ENCODE measurements around the gene ZNF441.
A peak's percentile ranks its signal among the peaks of the same experiment; 100 is the strongest.
"Not testable (repeated sequence)": the region's sequence is repeated elsewhere in the genome, so short reads cannot be mapped to it uniquely, and the experiment has no call there.

Gene ZNF441

DNA sequence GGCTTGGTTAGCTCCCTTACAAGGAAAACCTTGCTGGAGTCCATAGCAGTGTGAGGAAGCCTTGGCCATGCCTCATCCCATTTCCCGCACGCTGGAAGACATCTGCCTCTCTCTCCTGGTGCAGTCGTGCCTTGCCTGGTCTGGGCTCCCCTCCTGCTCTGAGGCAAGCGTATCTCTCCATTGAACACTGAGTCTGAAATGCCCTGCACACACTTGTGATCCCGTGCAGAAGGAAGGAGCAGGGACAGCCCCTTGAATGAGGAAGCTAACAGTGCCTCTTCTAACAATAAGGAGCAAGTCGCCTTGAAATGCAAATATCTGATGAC, 46.9 kb downstream of the ZNF441 start:
- no peak overlapping the region for H3K27ac ChIP-seq (ENCODE audit: low read depth, low read length)

DNA sequence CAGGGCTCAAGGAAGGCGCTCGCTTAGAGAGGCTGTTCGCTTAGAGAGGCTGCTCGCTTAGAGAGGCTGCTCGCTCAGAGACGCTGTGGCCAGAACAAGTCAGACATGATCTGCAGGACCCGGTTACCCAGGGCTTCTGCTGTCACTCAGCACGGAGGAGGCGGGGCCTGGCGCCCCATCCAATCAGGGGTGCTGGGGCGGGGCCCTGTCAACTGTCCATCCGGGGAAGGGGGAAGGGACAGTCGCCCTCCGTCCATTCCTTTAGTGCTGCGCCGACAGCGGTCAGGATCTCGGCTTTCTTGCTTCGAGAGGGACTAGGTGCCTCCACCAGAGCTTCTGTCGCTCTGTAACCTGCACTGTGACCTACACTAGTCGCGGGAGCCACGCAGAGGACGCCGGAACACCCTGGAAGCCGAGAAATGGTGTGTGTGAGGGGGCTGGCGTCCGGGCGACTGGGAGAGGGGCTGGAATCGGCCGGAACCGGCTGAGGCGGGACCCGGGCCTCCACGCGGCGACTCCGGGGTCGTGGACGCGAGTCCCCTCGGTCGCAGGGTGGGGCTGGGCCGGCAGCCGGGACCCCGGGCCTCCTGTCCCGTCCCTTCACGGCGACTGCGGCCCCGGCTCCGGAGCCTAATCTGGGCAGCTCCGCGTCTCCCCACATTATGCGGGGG, 47.4 kb downstream of the ZNF441 start, which contains the start of gene ZNF440:
ZNF440 (plus strand) TSS at position 245 of the 671 bp plus-strand sequence; CDS start at position 420, 175 bp downstream.
- Histone ChIP-seq H3K27ac (ENCODE audit: low read depth, low read length) (no peak within 1 kb of the TSS), H3K4me3 (ENCODE audit: low read depth, low read length) (peak within 1 kb of the TSS; percentile 83), H3K27me3 (ENCODE audit: control insufficient read depth, insufficient read depth, low read length) (peaks cover 13% of the 10 kb centered on the region; the same call in 1 of the 2 replicates), H3K4me1 (ENCODE audit: control insufficient read depth, insufficient read depth, low read length) (no peaks in the 10 kb centered on the region), H3K9ac (ENCODE audit: low read length) (no peak within 1 kb of the TSS), H3K36me3 (ENCODE audit: control insufficient read depth, insufficient read depth, low read length) (no peaks in the 10 kb centered on the region), H3K9me3 (ENCODE audit: control insufficient read depth, insufficient read depth, low read depth, low read length) (peaks cover 38% of the 10 kb centered on the region)

More for the DNA sequence above, 46.9 kb downstream of the ZNF441 start:
- Histone ChIP-seq H3K4me1 (ENCODE audit: control insufficient read depth, insufficient read depth, low read length) (no peaks in the 10 kb centered on the region), H3K36me3 (ENCODE audit: control insufficient read depth, insufficient read depth, low read length) (no peaks in the 10 kb centered on the region), H3K9ac (ENCODE audit: low read length) (no peak overlapping the region), H3K9me3 (ENCODE audit: control insufficient read depth, insufficient read depth, low read depth, low read length) (peaks cover 43% of the 10 kb centered on the region), H3K4me3 (ENCODE audit: low read depth, low read length) (peak overlapping the region; percentile 83), H3K27me3 (ENCODE audit: control insufficient read depth, insufficient read depth, low read length) (peaks cover 13% of the 10 kb centered on the region; the same call in 1 of the 2 replicates)

DNA sequence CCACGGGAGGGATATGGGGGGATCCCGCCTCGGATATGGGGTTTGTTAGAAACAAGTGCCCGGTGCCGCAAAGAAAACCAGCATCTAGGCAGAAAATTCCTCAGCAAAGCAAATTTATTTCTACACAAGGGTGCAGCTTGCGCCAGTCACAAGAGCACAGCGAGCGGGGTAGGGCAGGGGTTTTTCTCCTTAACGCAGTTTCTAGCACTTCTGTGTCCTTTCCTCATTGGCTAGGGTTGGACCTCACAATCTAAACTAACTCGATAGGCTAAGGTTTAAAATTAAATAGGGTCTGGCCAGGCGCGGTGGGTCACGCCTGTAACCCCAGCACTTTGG, 47.9 kb downstream of the ZNF441 start:
- Histone ChIP-seq H3K27ac (ENCODE audit: low read depth, low read length) (no peak overlapping the region), H3K36me3 (ENCODE audit: control insufficient read depth, insufficient read depth, low read length) (no peaks in the 10 kb centered on the region), H3K4me3 (ENCODE audit: low read depth, low read length) (peak overlapping the region; percentile 83; the same call in 1 of the 2 replicates), H3K27me3 (ENCODE audit: control insufficient read depth, insufficient read depth, low read length) (peaks cover 13% of the 10 kb centered on the region; the same call in 1 of the 2 replicates), H3K9me3 (ENCODE audit: control insufficient read depth, insufficient read depth, low read depth, low read length) (peaks cover 33% of the 10 kb centered on the region), H3K9ac (ENCODE audit: low read length) (no peak overlapping the region), H3K4me1 (ENCODE audit: control insufficient read depth, insufficient read depth, low read length) (no peaks in the 10 kb centered on the region)

DNA sequence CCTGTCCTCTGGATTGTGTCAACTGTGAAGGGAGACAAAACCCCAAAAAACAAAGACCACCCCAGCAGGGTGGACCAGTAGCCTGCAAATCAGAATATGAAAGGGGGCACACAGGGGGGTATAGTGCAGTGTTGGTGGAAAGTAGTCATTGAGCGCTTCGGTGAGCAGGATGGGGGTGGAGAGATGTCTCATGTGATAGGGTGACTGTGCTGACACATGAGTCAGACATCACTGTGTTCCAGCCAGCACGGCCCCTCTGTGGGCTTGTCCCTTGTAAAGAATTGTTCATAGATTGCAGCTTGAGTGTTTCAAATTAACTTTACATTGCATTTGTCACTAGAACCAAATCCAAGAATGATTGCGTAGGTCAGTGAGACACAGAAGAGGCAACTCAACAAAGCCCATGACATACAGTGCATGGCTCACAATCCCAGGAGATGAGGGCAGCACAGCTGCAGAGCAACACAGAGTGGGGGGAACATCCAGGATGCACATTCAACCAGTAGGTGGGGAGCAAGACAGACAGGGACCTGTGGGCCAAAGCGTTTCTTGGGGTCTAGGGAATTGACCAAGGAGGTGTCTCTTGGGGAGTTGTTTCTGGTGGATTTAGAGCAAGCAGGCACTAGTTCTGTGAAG, 54.8 kb downstream of the ZNF441 start:
- H3K27ac ChIP-seq (ENCODE audit: low read depth, low read length) = no peak overlapping the region
- H3K27me3 ChIP-seq (ENCODE audit: control insufficient read depth, insufficient read depth, low read length) = no peaks in the 10 kb centered on the region
- no peak overlapping the region for H3K9ac ChIP-seq (ENCODE audit: low read length)
- H3K9me3 ChIP-seq (ENCODE audit: control insufficient read depth, insufficient read depth, low read depth, low read length) = peaks cover 39% of the 10 kb centered on the region
- no peaks in the 10 kb centered on the region for H3K36me3 ChIP-seq (ENCODE audit: control insufficient read depth, insufficient read depth, low read length)
- no peaks in the 10 kb centered on the region for H3K4me1 ChIP-seq (ENCODE audit: control insufficient read depth, insufficient read depth, low read length)
- H3K4me3 ChIP-seq (ENCODE audit: low read depth, low read length) = no peak overlapping the region

DNA sequence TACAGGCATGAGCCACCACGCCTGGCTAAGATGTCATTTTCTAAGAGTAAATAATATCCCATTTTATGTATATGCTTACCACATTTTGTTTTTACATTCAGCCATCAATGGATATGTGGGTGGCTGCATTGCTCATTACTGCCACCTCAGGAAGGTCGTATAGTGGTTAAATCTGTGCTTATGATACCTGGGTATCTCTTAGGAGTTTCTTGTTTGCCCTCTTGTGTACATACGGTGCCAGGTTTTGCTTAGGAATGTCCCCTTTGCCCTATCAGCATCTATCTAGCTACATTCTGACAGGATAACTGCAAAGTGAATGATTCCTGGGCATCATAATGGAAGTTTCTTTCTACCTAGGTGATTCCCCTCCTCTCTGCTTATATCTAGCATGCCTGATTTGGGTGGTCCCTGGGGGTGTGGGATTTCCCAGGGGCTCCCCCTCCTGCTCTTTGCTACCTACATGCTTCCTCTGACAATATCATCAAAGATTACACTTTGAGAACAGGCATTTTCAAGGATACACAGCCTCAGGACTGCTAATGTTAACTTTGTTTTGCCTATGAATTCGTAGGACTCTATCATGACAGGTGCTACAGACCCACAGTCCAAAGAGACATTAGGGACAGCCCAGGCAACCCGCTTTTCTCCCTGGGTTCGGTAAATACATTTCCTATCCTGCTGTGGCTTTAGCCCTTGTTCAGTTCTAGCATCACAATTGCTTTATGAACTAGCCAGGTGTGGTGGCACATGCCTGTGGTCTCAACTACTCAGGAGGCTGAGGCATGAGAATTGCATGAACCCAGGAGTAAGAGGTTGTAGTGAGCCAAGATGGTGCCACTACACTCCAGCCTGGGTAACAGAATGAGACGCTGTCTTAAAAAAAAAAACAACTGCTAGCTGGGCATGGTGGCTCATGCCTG, 62.4 kb downstream of the ZNF441 start:
- not testable (repeated sequence) for H3K27ac ChIP-seq (ENCODE audit: low read depth, low read length); H3K4me1 ChIP-seq (ENCODE audit: control insufficient read depth, insufficient read depth, low read length); H3K4me3 ChIP-seq (ENCODE audit: low read depth, low read length); H3K9ac ChIP-seq (ENCODE audit: low read length); H3K27me3 ChIP-seq (ENCODE audit: control insufficient read depth, insufficient read depth, low read length)
- peaks cover 67% of the 10 kb centered on the region for H3K9me3 ChIP-seq (ENCODE audit: control insufficient read depth, insufficient read depth, low read depth, low read length)
- H3K36me3 ChIP-seq (ENCODE audit: control insufficient read depth, insufficient read depth, low read length) = peaks cover 11% of the 10 kb centered on the region; the same call in 1 of the 2 replicates

DNA sequence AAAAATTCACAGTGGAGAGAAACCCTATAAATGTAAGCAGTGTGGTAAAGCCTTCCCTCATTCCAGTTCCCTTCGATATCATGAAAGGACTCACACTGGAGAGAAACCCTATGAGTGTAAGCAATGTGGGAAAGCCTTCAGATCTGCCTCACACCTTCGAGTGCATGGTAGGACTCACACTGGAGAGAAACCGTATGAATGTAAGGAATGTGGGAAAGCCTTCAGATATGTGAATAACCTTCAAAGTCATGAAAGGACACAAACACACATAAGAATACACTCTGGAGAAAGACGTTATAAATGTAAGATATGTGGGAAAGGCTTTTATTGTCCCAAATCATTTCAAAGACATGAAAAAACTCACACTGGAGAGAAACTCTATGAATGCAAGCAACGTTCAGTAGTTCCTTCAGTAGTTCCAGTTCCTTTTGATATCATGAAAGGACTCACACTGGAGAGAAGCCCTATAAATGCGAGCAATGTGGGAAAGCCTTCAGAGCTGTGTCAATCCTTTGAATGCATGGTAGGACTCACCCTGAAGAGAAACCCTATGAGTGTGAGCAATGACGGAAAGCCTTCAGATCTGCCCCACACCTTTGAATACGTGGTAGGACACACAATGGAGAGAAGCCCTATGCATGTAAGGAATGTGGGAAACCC, 65.6 kb downstream of the ZNF441 start:
- H3K9me3 ChIP-seq (ENCODE audit: control insufficient read depth, insufficient read depth, low read depth, low read length) = peaks cover 69% of the 10 kb centered on the region
- no peak overlapping the region for H3K9ac ChIP-seq (ENCODE audit: low read length)
- H3K4me3 ChIP-seq (ENCODE audit: low read depth, low read length) = no peak overlapping the region
- H3K36me3 ChIP-seq (ENCODE audit: control insufficient read depth, insufficient read depth, low read length) = peaks cover 11% of the 10 kb centered on the region; the same call in 1 of the 2 replicates
- H3K27ac ChIP-seq (ENCODE audit: low read depth, low read length) = no peak overlapping the region
- no peaks in the 10 kb centered on the region for H3K4me1 ChIP-seq (ENCODE audit: control insufficient read depth, insufficient read depth, low read length)
- no peaks in the 10 kb centered on the region for H3K27me3 ChIP-seq (ENCODE audit: control insufficient read depth, insufficient read depth, low read length)

DNA sequence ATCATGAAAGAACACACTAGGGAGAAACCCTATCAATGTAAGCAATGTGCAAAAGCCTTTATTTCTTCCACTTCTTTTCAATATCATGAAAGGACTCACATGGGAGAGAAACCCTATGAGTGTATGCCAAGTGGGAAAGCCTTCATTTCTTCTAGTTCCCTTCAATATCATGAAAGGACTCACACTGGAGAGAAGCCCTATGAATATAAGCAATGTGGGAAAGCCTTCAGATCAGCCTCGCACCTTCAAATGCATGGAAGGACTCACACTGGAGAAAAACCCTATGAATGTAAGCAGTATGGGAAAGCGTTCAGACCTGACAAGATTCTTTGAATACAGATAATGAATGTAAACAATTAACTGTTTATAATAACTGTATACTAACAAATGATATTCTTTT, 66.7 kb downstream of the ZNF441 start:
- peaks cover 11% of the 10 kb centered on the region; the same call in 1 of the 2 replicates for H3K36me3 ChIP-seq (ENCODE audit: control insufficient read depth, insufficient read depth, low read length)
- no peak overlapping the region for H3K27ac ChIP-seq (ENCODE audit: low read depth, low read length)
- no peaks in the 10 kb centered on the region for H3K4me1 ChIP-seq (ENCODE audit: control insufficient read depth, insufficient read depth, low read length)
- H3K9ac ChIP-seq (ENCODE audit: low read length) = no peak overlapping the region
- H3K27me3 ChIP-seq (ENCODE audit: control insufficient read depth, insufficient read depth, low read length) = no peaks in the 10 kb centered on the region
- no peak overlapping the region for H3K4me3 ChIP-seq (ENCODE audit: low read depth, low read length)
- H3K9me3 ChIP-seq (ENCODE audit: control insufficient read depth, insufficient read depth, low read depth, low read length) = peaks cover 71% of the 10 kb centered on the region
